H1 (cell line): ENCODE data around the gene CCT6B. TPM values are rescaled to one million over a fixed set of nuclear protein-coding genes. Genes with fewer than 3 reads are reported as not detected.
A peak's percentile ranks its signal among the peaks of the same experiment; 100 is the strongest.

Source experiments
- CTCF ChIA-PET: fragments of 300-600 bp; sonication (Branson Sonifier 250); formaldehyde crosslinking; loops from one replicate; lab custom pipeline; 2021; ENCODE audit not compliant: partially characterized antibody; lab: Charles Lee
- POLR2A ChIA-PET: fragments of 300-600 bp; sonication (Branson Sonifier 250); formaldehyde crosslinking; loops from one replicate; lab custom pipeline; 2021; ENCODE audit warnings: inconsistent platforms; ENCODE audit not compliant: partially characterized antibody; lab: Charles Lee
- DNase-seq, 2 experiments: peaks; one replicate each; pipeline versions ENCODE4 v3.0.0 to v3.0.0-alpha.2; 2010 to 2022; ENCODE audit warnings: low spot score in 2 of 2, low read depth in 1 of 2, mixed read lengths in 1 of 2
- FAIRE-seq: peaks from 2 replicates; lab custom pipeline; 2011; peaks lifted over from hg19 to GRCh38; lab: Jason Lieb, UNC
- H2AFZ ChIP-seq: 2 replicates; pipeline ENCODE4 v1.8.1; 2012; ENCODE audit warnings: low read length, inconsistent platforms
- H2AK5ac ChIP-seq: 2 replicates; pipeline ENCODE4 v1.6.1; 2013; ENCODE audit warnings: low read depth, low read length
- H2BK120ac ChIP-seq: replicated peaks from 2 replicates; pipeline ENCODE3; 2013; ENCODE audit warnings: low read depth, low read length, inconsistent platforms
- H2BK12ac ChIP-seq: 2 replicates; pipeline ENCODE4 v1.6.1; 2013; ENCODE audit warnings: low read depth, low read length
- H2BK15ac ChIP-seq: 2 replicates; pipeline ENCODE4 v1.6.1; 2013; ENCODE audit warnings: low read length
- H2BK20ac ChIP-seq: 2 replicates; pipeline ENCODE4 v1.6.1; 2013; ENCODE audit warnings: low read length
- H2BK5ac ChIP-seq: 2 replicates; pipeline ENCODE4 v1.6.1; 2013; ENCODE audit warnings: low read depth, low read length
- H3K14ac ChIP-seq: 2 replicates; pipeline ENCODE4 v1.6.1; 2013; ENCODE audit warnings: inconsistent platforms; ENCODE audit not compliant: insufficient read length
- H3K18ac ChIP-seq: 2 replicates; pipeline ENCODE4 v1.6.1; 2013; ENCODE audit warnings: low read length; ENCODE audit errors: extremely low read depth
- H3K23ac ChIP-seq: 2 replicates; pipeline ENCODE4 v1.6.1; 2013; ENCODE audit warnings: inconsistent platforms; ENCODE audit not compliant: insufficient read length
- H3K23me2 ChIP-seq: 2 replicates; pipeline ENCODE4 v1.6.1; 2013; ENCODE audit warnings: low read depth, low read length
- H3K27ac ChIP-seq: 2 replicates; pipeline ENCODE4 v1.6.1; 2011; ENCODE audit warnings: low read depth, low read length, inconsistent platforms
- H3K27me3 ChIP-seq, 4 experiments: replicated peaks in 1 of 4; 1 replicate in 1 of 4; 2 replicates in 3 of 4; pipeline versions ENCODE4 v1.6.1 to v1.8.1; 2011 to 2013; ENCODE audit warnings: low read length in 3 of 4, mild to moderate bottlenecking in 3 of 4, inconsistent platforms in 2 of 4, mixed read lengths in 2 of 4, moderate library complexity in 1 of 4; ENCODE audit not compliant: control insufficient read depth in 3 of 4, insufficient read depth in 3 of 4; ENCODE audit errors: extremely low read depth in 1 of 4
- H3K36me3 ChIP-seq, 4 experiments: 2 replicates each; pipeline versions ENCODE4 v1.6.1 to v1.8.1; 2011 to 2013; ENCODE audit warnings: mild to moderate bottlenecking in 4 of 4, low read length in 3 of 4, moderate library complexity in 2 of 4, control low read depth in 1 of 4, inconsistent platforms in 1 of 4; ENCODE audit not compliant: insufficient read depth in 4 of 4, control insufficient read depth in 2 of 4
- H3K4ac ChIP-seq: replicated peaks from 2 replicates; pipeline ENCODE3; 2013; ENCODE audit warnings: low read length, low read depth, mixed read lengths, inconsistent platforms; ENCODE audit not compliant: insufficient read length
- H3K4me1 ChIP-seq, 4 experiments: replicated peaks in 1 of 4; 1 replicate in 1 of 4; 2 replicates in 3 of 4; pipeline versions ENCODE4 v1.6.1 to v1.8.1; 2011 to 2013; ENCODE audit warnings: low read length in 3 of 4, inconsistent platforms in 2 of 4, mixed read lengths in 1 of 4; ENCODE audit not compliant: insufficient read depth in 4 of 4, control insufficient read depth in 3 of 4
- H3K4me2 ChIP-seq, 2 experiments: 2 replicates each; pipeline versions ENCODE4 v1.6.1 to v1.8.1; 2011 to 2013; ENCODE audit warnings: low read depth in 2 of 2, low read length in 2 of 2, control low read depth in 1 of 2, inconsistent platforms in 1 of 2, mild to moderate bottlenecking in 1 of 2; ENCODE audit not compliant: insufficient read depth in 1 of 2
- H3K4me3 ChIP-seq, 4 experiments: fragments of 200-600, 300-600 bp in 1 of 4; sonication (generic), shearing (Covaris generic), sonication (Bioruptor Twin) in 1 of 4; 2 replicates each; pipeline versions ENCODE4 v1.5.1 to v1.8.1; 2011 to 2016; ENCODE audit warnings: low read length in 4 of 4, low read depth in 3 of 4, control low read depth in 2 of 4, inconsistent platforms in 2 of 4, mild to moderate bottlenecking in 2 of 4, mixed read lengths in 1 of 4, moderate library complexity in 1 of 4; ENCODE audit not compliant: insufficient read depth in 2 of 4; ENCODE audit errors: extremely low read depth in 1 of 4
- H3K56ac ChIP-seq: replicated peaks from 2 replicates; pipeline ENCODE3; 2013; ENCODE audit warnings: low read depth, mild to moderate bottlenecking, mixed read lengths, low read length, inconsistent platforms; ENCODE audit not compliant: insufficient read length
- H3K79me1 ChIP-seq: 2 replicates; pipeline ENCODE4 v1.6.1; 2013; ENCODE audit warnings: low read depth, low read length, control low read depth
- H3K79me2 ChIP-seq, 2 experiments: 2 replicates each; pipeline versions ENCODE4 v1.6.1 to v1.8.1; 2012 to 2013; ENCODE audit warnings: low read length in 2 of 2, mild to moderate bottlenecking in 2 of 2, inconsistent platforms in 1 of 2; ENCODE audit not compliant: insufficient read depth in 2 of 2, control insufficient read depth in 1 of 2
- H3K9ac ChIP-seq, 4 experiments: replicated peaks in 1 of 4; 1 replicate in 1 of 4; 2 replicates in 3 of 4; pipeline versions ENCODE4 v1.6.1 to v1.8.1; 2011 to 2013; ENCODE audit warnings: low read depth in 3 of 4, low read length in 3 of 4, control low read depth in 2 of 4, mild to moderate bottlenecking in 2 of 4, moderate library complexity in 2 of 4, inconsistent platforms in 1 of 4; ENCODE audit errors: extremely low read depth in 1 of 4
- H3K9me3 ChIP-seq, 2 experiments: 2 replicates each; pipeline versions ENCODE4 v1.6.1 to v1.8.1; 2012 to 2013; ENCODE audit warnings: mild to moderate bottlenecking in 2 of 2, moderate library complexity in 2 of 2, control low read depth in 1 of 2, inconsistent platforms in 1 of 2, low read depth in 1 of 2, low read length in 1 of 2, mixed read lengths in 1 of 2; ENCODE audit not compliant: insufficient read depth in 2 of 2
- H4K20me1 ChIP-seq, 2 experiments: replicated peaks in 1 of 2; 2 replicates each; pipeline versions ENCODE3 to v1.8.1; 2011 to 2013; ENCODE audit warnings: inconsistent platforms in 2 of 2, low read length in 2 of 2, mild to moderate bottlenecking in 1 of 2; ENCODE audit not compliant: insufficient read depth in 2 of 2, control insufficient read depth in 1 of 2
- H4K5ac ChIP-seq: 2 replicates; pipeline ENCODE4 v1.6.1; 2013; ENCODE audit warnings: low read length, low read depth, mixed read lengths, inconsistent platforms; ENCODE audit not compliant: insufficient read length
- H4K8ac ChIP-seq: 2 replicates; pipeline ENCODE4 v1.8.0; 2013; ENCODE audit warnings: mild to moderate bottlenecking, moderate library complexity, low read length, inconsistent platforms; ENCODE audit not compliant: insufficient read depth; ENCODE audit errors: extremely low read depth
- H4K91ac ChIP-seq: replicated peaks from 2 replicates; pipeline ENCODE3; 2013; ENCODE audit warnings: low read length, mixed read lengths, inconsistent platforms; ENCODE audit not compliant: insufficient read length
- CBX8 ChIP-seq: fragments of 300-800, 300-1000 bp; sonication (generic); IDR thresholded peaks from 2 replicates; pipeline ENCODE4 v1.7.1; 2016; ENCODE audit warnings: low read depth, low read length, borderline replicate concordance
- CEBPB ChIP-seq: IDR thresholded peaks from 2 replicates; pipeline ENCODE4 v1.6.1; 2012; ENCODE audit warnings: low read depth, low read length
- CHD2 ChIP-seq: IDR thresholded peaks from 2 replicates; pipeline ENCODE4 v1.6.1; 2012; ENCODE audit warnings: low read length, improper control_type of control experiment
- EZH2 ChIP-seq: fragments of 200-600 bp; sonication (generic); IDR thresholded peaks from 2 replicates; pipeline ENCODE4 v1.7.1; 2012; ENCODE audit warnings: low read depth, mild to moderate bottlenecking, moderate library complexity, low read length, inconsistent platforms; ENCODE audit not compliant: severe bottlenecking
- KDM4A ChIP-seq: IDR thresholded peaks from one replicate; pipeline ENCODE4 v1.7.1; 2012; ENCODE audit warnings: low read depth, mild to moderate bottlenecking, moderate library complexity, low read length, inconsistent platforms; ENCODE audit not compliant: severe bottlenecking
- NANOG ChIP-seq: IDR thresholded peaks from 2 replicates; pipeline ENCODE4 v1.6.1; 2011; ENCODE audit warnings: low read length, low read depth, mild to moderate bottlenecking, inconsistent platforms; ENCODE audit not compliant: insufficient read depth, poor library complexity, severe bottlenecking
- POLR2AphosphoS5 ChIP-seq: IDR thresholded peaks from 2 replicates; pipeline ENCODE4 v1.6.1; 2011; ENCODE audit warnings: low read depth, low read length
- SP1 ChIP-seq: IDR thresholded peaks from 2 replicates; pipeline ENCODE4 v1.6.1; 2011; ENCODE audit warnings: low read depth, low read length
- SUZ12 ChIP-seq: fragments of 200-600 bp; sonication (generic); IDR thresholded peaks from 2 replicates; pipeline ENCODE4 v1.6.1; 2012; ENCODE audit warnings: mild to moderate bottlenecking, inconsistent platforms, low read length, moderate library complexity, mixed read lengths
- TAF1 ChIP-seq: IDR thresholded peaks from 2 replicates; pipeline ENCODE4 v1.6.1; 2011; ENCODE audit warnings: mild to moderate bottlenecking, low read depth, low read length
- TBP ChIP-seq: IDR thresholded peaks from 2 replicates; pipeline ENCODE4 v1.6.1; 2011; ENCODE audit warnings: low read depth, low read length, improper control_type of control experiment
- ZNF274 ChIP-seq: IDR thresholded peaks from 2 replicates; pipeline ENCODE4 v1.7.0; 2012; ENCODE audit warnings: low read length, borderline replicate concordance; ENCODE audit errors: extremely low read depth
- WGBS, 2 experiments: shearing (Covaris generic) in 1 of 2; methylation state at CpG; one replicate each; pipeline versions ENCODE4 v1.1.6 to v1.1.7; 2013 to 2015; ENCODE audit warnings: low lambda C conversion rate in 2 of 2, mixed read lengths in 2 of 2, inconsistent platforms in 1 of 2, low coverage in 1 of 2, missing lambda C conversion rate in 1 of 2; ENCODE audit not compliant: insufficient replicate concordance in 2 of 2, insufficient coverage in 1 of 2, insufficient read length in 1 of 2; ENCODE audit errors: extremely low coverage in 1 of 2, missing lambda C conversion rate in 1 of 2; 5-methylcytosine and 5-hydroxymethylcytosine counted together
- polyA plus RNA-seq, 7 experiments: library from polyadenylated mRNA; depleted of rRNA in 3 of 7; stranded (reverse) in 5 of 7; unstranded in 2 of 7; fragments of >200 nt in 5 of 7; fragments of 200-250 nt in 2 of 7; gene quantifications; 1 replicate in 5 of 7; 2 replicates in 1 of 7; 4 replicates in 1 of 7; pipeline versions ENCODE4 v1.2.1 to v1.2.3, GENCODE V29; 2011 to 2013; ENCODE audit warnings: missing spikeins in 2 of 7, mixed read lengths in 2 of 7
- total RNA-seq: library from RNA; stranded (reverse); fragmentation: NEBNext Ultra II Directional; extraction: Animal tissue kit (Norgen Biotek cat#: 25700); gene quantifications from 2 replicates; pipeline ENCODE4 v1.2.1, GENCODE V29; 2021

CCT6B gene
- total and polyA plus RNA-seq, 2 of the 8 experiments (the other 6 are each of a cell fraction or from before 2014, with no cell fraction given), result 0.67 to 1.3 TPM

GRCh38 chr17:34974794-34975785 is 13.8 kb upstream of the CCT6B start:
- FAIRE-seq (no peak), DNase-seq (peak in 1 of 2 experiments; percentile 6)
- Histone ChIP-seq H3K23me2 (no peaks in the 10 kb centered on the region; the same call in 1 of the 2 replicates), H3K4me1 (peaks cover 0 to 3% (median 0%) of the 10 kb centered on the region in 4 experiments; a peak in 1 of 7 replicates), H2AK5ac (no peak overlapping the region), H3K18ac (no peak overlapping the region), H3K79me1 (no peaks in the 10 kb centered on the region), H3K4ac (no peak overlapping the region), H3K4me3 (no peak overlapping the region), H3K27ac (no peak overlapping the region), H3K79me2 (no peaks in the 10 kb centered on the region), H2BK12ac (no peak overlapping the region), H3K4me2 (no peak overlapping the region), H4K8ac (no peak overlapping the region), H3K9me3 (no peaks in the 10 kb centered on the region), H3K56ac (no peak overlapping the region), H2BK15ac (no peak overlapping the region), H3K36me3 (no peaks in the 10 kb centered on the region), H2BK120ac (no peak overlapping the region), H2AFZ (no peak overlapping the region), H4K91ac (no peak overlapping the region), H3K27me3 (no peaks in the 10 kb centered on the region), H4K5ac (no peak overlapping the region), H2BK5ac (no peak overlapping the region), H2BK20ac (no peak overlapping the region), H3K9ac (0 out of 7 replicates have a peak overlapping the region, but pooled peaks of 1 of the 4 experiments have one; percentile 7), H3K23ac (no peak overlapping the region), H3K14ac (no peak overlapping the region), H4K20me1 (no peaks in the 10 kb centered on the region)
- CTCF ChIA-PET, result interaction anchor here (2.7 kb wide), 1 partner anchor 10 kb away, joined by 8 read pairs; no protein-coding TSS in a partner anchor
- WGBS, 2 experiments, result 77% methylated on average over 3 of the region's 3 CpGs; no CpG with 5 or more reads in 1 of the 2 experiments
- POLR2A ChIA-PET, result interaction anchor here (0.6 to 2.5 kb wide), 5 partner anchors 8 to 153 kb away, joined by 3 to 18 read pairs (median 6); partner anchors contain the start of genes CCT6B and ZNF830
- TF ChIP-seq NANOG, result no peak
- no peak for TF ChIP-seq EZH2
- no peak for TF ChIP-seq CHD2
- TF ChIP-seq SP1, result no peak
- no peak for TF ChIP-seq CBX8
- no peak for TF ChIP-seq SUZ12
- no peak for TF ChIP-seq POLR2AphosphoS5
- TF ChIP-seq TBP, result no peak
- no peak for TF ChIP-seq KDM4A
- no peak for TF ChIP-seq TAF1
- TF ChIP-seq ZNF274, result no peak
- no peak for TF ChIP-seq CEBPB
